Prostate gland (tissue), 2 donors: ENCODE measurements around the gene ARAP2.

Experiments
- CTCF ChIP-seq, 4 experiments: fragments of 200-600 bp in 2 of 4; fragments of 450-650 bp in 2 of 4; sonication (generic) in 2 of 4; IDR thresholded peaks; 1 replicate in 3 of 4; 2 replicates in 1 of 4; pipeline ENCODE4 v1.5.1; 2016 to 2019; ENCODE audit warnings: antibody characterized with exemption in 4 of 4, mild to moderate bottlenecking in 2 of 4, moderate library complexity in 2 of 4
- POLR2A ChIP-seq: fragments of 450-650 bp; IDR thresholded peaks from one replicate; pipeline ENCODE4 v1.6.1; 2016; ENCODE audit warnings: antibody characterized with exemption, mild to moderate bottlenecking
- POLR2AphosphoS5 ChIP-seq: sonication (generic); formaldehyde crosslinking; IDR thresholded peaks from one replicate; pipeline ENCODE4 v1.6.1; 2017; ENCODE audit warnings: antibody characterized with exemption

GRCh38 chr4:36091997-36092396 is 152.3 kb downstream of the ARAP2 start:
- TF ChIP-seq POLR2A: no peak
- TF ChIP-seq POLR2AphosphoS5: no peak
- TF ChIP-seq CTCF (IDR thresholded peaks at IDR 0.05): no peak
